Left ventricle myocardium superior (tissue), 1 donor: ENCODE data around the gene SLCO1A2. TPM values are rescaled to one million over a fixed set of nuclear protein-coding genes. Genes with fewer than 3 reads are reported as not detected.
"Not testable (repeated sequence)": the region's sequence is repeated elsewhere in the genome, so short reads cannot be mapped to it uniquely, and the experiment has no call there.

ENCODE experiments used
- ATAC-seq: fragments of 200-7000 bp; cut with Tn5 transposase; one replicate; pipeline ENCODE4 v1.9.1; 2020; ENCODE audit warnings: mild to moderate bottlenecking, moderate library complexity
- DNase-seq: peaks from one replicate; pipeline ENCODE4 v3.0.0-alpha.2; 2020
- intact Hi-C: fragments of 100-400 bp; cut with micrococcal nuclease; formaldehyde crosslinking; loops from one replicate; pipeline ENCODE4 v1.11.0; 2022
- long read RNA-seq: library from polyadenylated mRNA; unstranded; transcript quantifications from one replicate; pipeline ENCODE4 v2.0.0, GENCODE V29; 2021
- total RNA-seq: library from RNA; stranded (reverse); fragmentation: NEBNext Ultra II Directional; extraction: Animal tissue kit (Norgen Biotek cat#: 25700); gene quantifications from one replicate; pipeline ENCODE4 v1.2.1, GENCODE V29; 2021
- donor health status: DM: no; HTN: yes; CAD: no; lungs with severe emphysema.

The SLCO1A2 gene, protein sequence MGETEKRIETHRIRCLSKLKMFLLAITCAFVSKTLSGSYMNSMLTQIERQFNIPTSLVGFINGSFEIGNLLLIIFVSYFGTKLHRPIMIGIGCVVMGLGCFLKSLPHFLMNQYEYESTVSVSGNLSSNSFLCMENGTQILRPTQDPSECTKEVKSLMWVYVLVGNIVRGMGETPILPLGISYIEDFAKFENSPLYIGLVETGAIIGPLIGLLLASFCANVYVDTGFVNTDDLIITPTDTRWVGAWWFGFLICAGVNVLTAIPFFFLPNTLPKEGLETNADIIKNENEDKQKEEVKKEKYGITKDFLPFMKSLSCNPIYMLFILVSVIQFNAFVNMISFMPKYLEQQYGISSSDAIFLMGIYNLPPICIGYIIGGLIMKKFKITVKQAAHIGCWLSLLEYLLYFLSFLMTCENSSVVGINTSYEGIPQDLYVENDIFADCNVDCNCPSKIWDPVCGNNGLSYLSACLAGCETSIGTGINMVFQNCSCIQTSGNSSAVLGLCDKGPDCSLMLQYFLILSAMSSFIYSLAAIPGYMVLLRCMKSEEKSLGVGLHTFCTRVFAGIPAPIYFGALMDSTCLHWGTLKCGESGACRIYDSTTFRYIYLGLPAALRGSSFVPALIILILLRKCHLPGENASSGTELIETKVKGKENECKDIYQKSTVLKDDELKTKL
- total RNA-seq: not detected
- long read RNA-seq: 0 reads

DNA sequence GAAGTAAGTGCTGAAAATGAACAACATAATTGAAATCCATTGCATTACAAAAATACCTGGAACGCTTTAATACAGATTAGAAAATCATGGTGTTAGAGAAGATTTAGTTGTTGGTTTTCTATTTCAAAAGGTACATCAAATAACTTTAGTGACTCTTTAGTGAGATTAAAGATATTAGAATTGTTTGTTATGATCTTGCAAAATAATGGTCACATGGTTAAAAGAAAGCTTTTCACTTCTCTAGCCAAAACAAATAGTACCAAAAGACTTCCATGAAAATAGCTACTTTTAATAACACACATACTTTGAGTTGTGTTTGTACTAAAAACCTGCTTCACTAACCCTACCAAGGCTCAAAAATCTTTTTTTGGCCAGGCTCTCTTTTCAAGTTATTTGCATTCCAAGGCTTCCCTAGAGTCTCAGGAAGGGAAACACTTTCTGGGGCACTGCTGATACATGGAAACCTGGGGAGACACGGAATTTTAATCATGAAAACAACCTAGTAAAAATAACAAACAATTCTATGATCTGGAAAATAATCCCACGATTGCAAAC, at the start of gene SLCO1A2:
Gene SLCO1A2, minus strand, starts transcription at position 147 of the 555 bp plus-strand sequence. CDS start 270 bp downstream, outside the sequence.
- ATAC-seq (no peak), DNase-seq (no peak)
- intact Hi-C loops: no loop called here

DNA sequence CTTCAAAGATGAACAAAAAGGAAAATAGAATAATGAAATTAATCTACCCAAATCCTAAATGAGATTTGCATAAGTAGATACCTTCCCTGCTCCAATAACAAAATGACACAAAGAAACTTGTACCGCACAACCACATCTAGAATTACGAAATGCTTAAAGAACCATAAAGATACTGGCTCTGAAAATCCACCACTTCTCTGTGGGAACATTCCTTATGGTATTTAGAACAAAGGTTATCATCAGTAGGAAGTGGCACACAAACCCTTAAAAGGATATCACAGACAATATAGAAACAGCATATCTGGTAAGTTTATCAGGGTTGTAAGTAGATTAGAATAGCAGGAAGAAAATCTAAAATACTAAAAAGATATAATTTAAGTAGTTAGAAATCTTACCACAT, 49.5 kb upstream of the SLCO1A2 start:
- intact Hi-C loops: no loop called here
- ATAC-seq (no peak), DNase-seq (no peak)

DNA sequence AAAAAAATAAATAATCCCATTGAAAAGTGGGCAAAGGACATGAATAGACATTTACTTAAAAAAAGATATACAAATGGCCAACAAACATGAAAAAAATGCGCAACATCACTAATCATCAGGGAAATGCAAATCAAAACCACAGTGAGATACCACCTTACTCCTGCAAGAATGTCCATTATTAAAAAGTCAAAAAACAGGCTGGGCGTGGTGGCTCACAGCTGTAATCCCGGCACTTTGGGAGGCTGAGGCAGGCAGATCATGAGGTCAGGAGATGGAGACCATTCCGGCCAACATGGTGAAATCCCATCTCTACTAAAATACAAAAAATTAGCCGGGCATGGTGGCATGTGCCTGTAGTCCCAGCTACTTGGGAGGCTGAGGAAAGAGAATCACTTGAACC, 46.6 kb upstream of the SLCO1A2 start:
- intact Hi-C loops, DNase-seq, ATAC-seq: not testable (repeated sequence)

GRCh38 chr12:21379218-21379617, 44.5 kb upstream of the SLCO1A2 start:
- ATAC-seq (no peak), DNase-seq (no peak)
- intact Hi-C loops: no loop called here

DNA sequence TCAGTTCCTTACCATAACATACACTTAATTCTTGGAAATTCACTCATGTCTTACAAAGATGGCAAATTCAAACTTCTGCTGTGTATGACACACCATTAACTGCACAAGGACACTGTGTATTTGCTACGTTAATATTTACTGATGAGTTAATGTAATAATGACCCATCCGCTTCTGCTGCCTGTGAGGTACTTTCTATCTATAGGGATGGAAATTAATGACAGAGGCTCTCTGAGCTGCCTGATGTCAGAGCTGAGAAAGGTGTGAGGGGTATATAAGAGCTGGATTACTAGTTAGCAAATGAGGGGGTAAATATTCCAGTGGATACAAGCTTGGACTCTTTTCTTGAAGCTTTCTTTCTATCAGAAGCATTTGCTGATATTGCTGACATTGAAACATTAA, 37.9 kb upstream of the SLCO1A2 start, which contains the start of gene IAPP:
Gene IAPP, plus strand, starts transcription at position 301 of the 400 bp plus-strand sequence. CDS start 450 bp downstream, outside the sequence.
- no peak for DNase-seq
- intact Hi-C loops: no loop called here
- no peak for ATAC-seq

GRCh38 chr12:21370845-21371449, 36.2 kb upstream of the SLCO1A2 start:
- DNase-seq (no peak), ATAC-seq (no peak)
- intact Hi-C loops: no loop called here

- no peak for DNase-seq
- ATAC-seq: no peak
- intact Hi-C loops: no loop called here
Measured at GRCh38 chr12:21369141-21369980, 34.6 kb upstream of the SLCO1A2 start.

GRCh38 chr12:21360632-21361031, 25.9 kb upstream of the SLCO1A2 start:
- not testable (repeated sequence) for DNase-seq

GRCh38 chr12:21354641-21355040, 19.9 kb upstream of the SLCO1A2 start:
- ATAC-seq: no peak
- intact Hi-C loops: no loop called here
- DNase-seq: no peak

More at GRCh38 chr12:21360632-21361031, 25.9 kb upstream of the SLCO1A2 start:
- ATAC-seq, intact Hi-C loops: not testable (repeated sequence)

- ATAC-seq (no peak), DNase-seq (no peak)
- intact Hi-C loops: no loop called here
Measured at GRCh38 chr12:21353948-21354347, 19.2 kb upstream of the SLCO1A2 start.

DNA sequence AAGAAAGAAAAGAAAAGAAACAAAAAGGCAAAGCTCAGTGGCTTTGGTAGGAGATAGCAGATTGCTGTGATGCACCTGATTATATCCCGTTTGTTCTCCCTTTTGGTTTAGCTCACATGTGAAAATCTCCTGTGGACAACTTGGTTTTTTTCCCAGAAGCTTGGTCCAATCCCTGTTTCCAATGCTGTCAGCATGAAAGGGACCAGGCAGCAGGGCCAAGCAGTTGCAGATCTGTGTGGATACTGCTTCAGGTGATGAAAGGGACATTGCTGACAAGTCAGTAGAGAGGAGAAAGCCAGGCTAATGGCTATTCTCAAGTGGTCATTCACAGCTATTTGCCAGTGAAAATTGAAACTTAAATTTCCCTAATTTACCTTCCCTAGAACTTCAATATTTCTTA, 18.8 kb upstream of the SLCO1A2 start:
- intact Hi-C loops: no loop called here
- no peak for ATAC-seq
- DNase-seq: no peak

DNA sequence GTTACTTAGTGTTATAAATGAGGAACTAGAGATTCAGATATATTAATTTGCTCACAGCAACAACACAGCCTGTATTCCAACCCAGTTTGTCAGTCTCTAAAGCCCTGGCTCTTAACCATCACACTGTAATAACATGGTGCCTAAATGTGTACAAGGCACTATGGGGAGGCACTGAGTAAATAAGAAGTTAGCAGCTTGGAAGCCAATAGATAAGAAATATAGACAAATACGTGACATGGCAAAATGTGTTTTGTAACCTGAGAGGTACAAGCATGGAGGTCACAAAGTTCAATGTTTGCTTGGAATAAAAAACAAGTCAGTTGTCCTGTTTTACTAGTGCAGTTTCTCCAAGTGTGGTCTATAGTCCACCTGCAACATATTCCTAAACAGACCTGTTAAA, 16.3 kb upstream of the SLCO1A2 start:
- ATAC-seq (no peak), DNase-seq (no peak)
- intact Hi-C loops: no loop called here

GRCh38 chr12:21346542-21347205, 12.0 kb upstream of the SLCO1A2 start:
- DNase-seq (no peak), ATAC-seq (no peak)
- intact Hi-C loops: no loop called here

DNA sequence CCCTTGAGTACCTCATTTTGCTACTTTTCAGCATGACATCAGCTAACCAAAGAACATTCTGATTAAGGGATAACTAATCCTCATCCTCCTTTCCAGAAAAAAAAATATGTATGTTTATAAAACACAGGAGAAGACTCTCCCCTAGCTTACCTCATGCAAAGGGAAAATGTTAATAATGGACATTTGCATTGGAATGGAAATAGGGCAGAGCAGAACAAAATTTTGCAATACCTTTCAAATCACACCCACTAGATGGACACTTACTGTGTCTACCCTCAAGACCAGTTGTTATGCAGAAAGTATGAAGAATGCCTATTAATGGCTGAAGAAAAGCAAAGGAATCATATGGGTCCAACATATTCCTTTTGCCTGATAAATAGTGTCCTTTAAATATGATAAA, 8.9 kb upstream of the SLCO1A2 start:
- ATAC-seq (no peak), DNase-seq (no peak)
- intact Hi-C loops: no loop called here

DNA sequence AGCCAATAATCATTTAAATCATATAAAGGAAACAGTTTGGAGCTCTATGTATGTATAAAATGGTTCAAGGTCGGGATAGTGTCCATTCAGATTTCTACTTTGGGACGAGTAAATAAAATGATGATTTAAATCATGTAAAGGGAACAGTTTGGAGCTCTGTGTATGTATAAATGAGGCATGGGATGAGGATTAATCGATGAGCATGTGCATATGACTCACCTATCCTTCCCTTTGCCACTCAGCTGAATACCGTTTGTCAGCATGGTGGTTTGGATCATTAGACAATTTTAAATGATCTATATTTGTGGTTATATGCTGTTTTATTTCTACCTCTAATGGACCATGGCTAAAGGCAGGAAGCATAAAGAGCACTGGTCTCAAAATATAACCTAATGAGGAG, 7.1 kb upstream of the SLCO1A2 start:
- ATAC-seq (no peak), DNase-seq (no peak)
- intact Hi-C loops: no loop called here

DNA sequence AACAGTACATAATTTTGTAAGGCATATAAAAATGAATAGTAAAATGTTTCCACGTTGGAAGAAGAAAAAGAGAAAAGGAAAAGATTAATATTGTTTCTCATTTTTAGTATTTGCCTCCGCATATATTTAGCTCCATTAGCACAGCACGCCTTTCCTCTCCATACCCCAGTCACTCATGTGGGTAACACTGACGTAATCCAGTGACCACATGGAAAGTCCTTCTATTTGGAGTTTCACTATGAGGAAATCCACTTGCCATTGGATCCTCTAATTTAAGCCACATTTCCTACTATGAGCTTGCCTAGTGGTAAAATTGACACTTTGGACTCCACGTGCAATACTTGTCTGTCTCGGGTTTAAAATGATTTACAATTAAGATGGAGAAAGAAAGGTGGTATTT, 5.7 kb upstream of the SLCO1A2 start:
- ATAC-seq (no peak), DNase-seq (no peak)
- intact Hi-C loops: no loop called here

- ATAC-seq (no peak), DNase-seq (no peak)
- intact Hi-C loops: no loop called here
Measured at GRCh38 chr12:21339921-21340320, 5.2 kb upstream of the SLCO1A2 start.

DNA sequence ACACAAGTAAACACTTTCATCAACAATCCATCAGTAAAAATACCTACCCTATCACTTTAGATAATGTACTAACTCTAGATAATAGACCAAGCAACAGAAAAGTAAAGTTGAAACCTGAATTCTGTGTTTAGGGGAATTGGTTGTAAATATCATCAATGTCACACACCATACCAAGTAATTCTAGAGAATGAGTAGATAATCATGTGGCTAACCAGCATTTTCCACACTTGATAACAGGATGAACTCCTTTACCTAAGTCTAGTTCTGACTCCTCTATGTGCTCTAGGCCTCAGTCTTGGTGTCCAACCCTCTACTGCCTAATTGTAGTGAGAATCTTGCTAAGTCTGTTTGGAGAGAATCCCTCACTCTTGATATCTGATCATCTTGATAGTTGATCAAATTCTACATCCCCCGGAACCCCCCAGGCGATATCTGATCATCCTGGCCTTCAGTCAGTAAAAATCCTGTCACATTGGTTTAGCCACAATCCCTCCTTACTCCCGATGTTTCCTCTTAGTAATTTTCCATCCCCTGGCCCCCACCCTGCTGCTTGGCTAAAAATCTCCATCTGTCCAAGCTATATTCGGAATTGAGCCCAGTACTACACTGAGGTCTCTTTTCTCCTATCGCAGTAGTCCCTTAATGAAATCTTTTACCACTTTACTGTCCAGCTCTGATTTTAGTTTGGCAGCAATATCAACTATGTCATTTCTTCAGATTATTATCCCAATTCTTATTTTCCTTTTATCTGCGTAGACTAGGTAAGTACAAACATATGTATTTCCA, 3.4 kb upstream of the SLCO1A2 start:
- ATAC-seq (no peak), DNase-seq (no peak)
- intact Hi-C loops: no loop called here
